H1 (cell line): ENCODE results near the gene RTN4RL2. TPM values are rescaled to one million over a fixed set of nuclear protein-coding genes. Genes with fewer than 3 reads are reported as not detected.

Experiments used
- CTCF ChIA-PET: fragments of 300-600 bp; sonication (Branson Sonifier 250); formaldehyde crosslinking; loops from one replicate; lab custom pipeline; 2021; ENCODE audit not compliant: partially characterized antibody; lab: Charles Lee
- POLR2A ChIA-PET: fragments of 300-600 bp; sonication (Branson Sonifier 250); formaldehyde crosslinking; loops from one replicate; lab custom pipeline; 2021; ENCODE audit warnings: inconsistent platforms; ENCODE audit not compliant: partially characterized antibody; lab: Charles Lee
- DNase-seq, 2 experiments: peaks; one replicate each; pipeline versions ENCODE4 v3.0.0 to v3.0.0-alpha.2; 2010 to 2022; ENCODE audit warnings: low spot score in 2 of 2, low read depth in 1 of 2, mixed read lengths in 1 of 2
- FAIRE-seq: peaks from 2 replicates; lab custom pipeline; 2011; peaks lifted over from hg19 to GRCh38; lab: Jason Lieb, UNC
- H2AFZ ChIP-seq: 2 replicates; pipeline ENCODE4 v1.8.1; 2012; ENCODE audit warnings: low read length, inconsistent platforms
- H2AK5ac ChIP-seq: 2 replicates; pipeline ENCODE4 v1.6.1; 2013; ENCODE audit warnings: low read depth, low read length
- H2BK120ac ChIP-seq: replicated peaks from 2 replicates; pipeline ENCODE3; 2013; ENCODE audit warnings: low read depth, low read length, inconsistent platforms
- H2BK12ac ChIP-seq: 2 replicates; pipeline ENCODE4 v1.6.1; 2013; ENCODE audit warnings: low read depth, low read length
- H2BK15ac ChIP-seq: 2 replicates; pipeline ENCODE4 v1.6.1; 2013; ENCODE audit warnings: low read length
- H2BK20ac ChIP-seq: 2 replicates; pipeline ENCODE4 v1.6.1; 2013; ENCODE audit warnings: low read length
- H2BK5ac ChIP-seq: 2 replicates; pipeline ENCODE4 v1.6.1; 2013; ENCODE audit warnings: low read depth, low read length
- H3K14ac ChIP-seq: 2 replicates; pipeline ENCODE4 v1.6.1; 2013; ENCODE audit warnings: inconsistent platforms; ENCODE audit not compliant: insufficient read length
- H3K18ac ChIP-seq: 2 replicates; pipeline ENCODE4 v1.6.1; 2013; ENCODE audit warnings: low read length; ENCODE audit errors: extremely low read depth
- H3K23ac ChIP-seq: 2 replicates; pipeline ENCODE4 v1.6.1; 2013; ENCODE audit warnings: inconsistent platforms; ENCODE audit not compliant: insufficient read length
- H3K23me2 ChIP-seq: 2 replicates; pipeline ENCODE4 v1.6.1; 2013; ENCODE audit warnings: low read depth, low read length
- H3K27ac ChIP-seq: 2 replicates; pipeline ENCODE4 v1.6.1; 2011; ENCODE audit warnings: low read depth, low read length, inconsistent platforms
- H3K27me3 ChIP-seq, 4 experiments: replicated peaks in 1 of 4; 1 replicate in 1 of 4; 2 replicates in 3 of 4; pipeline versions ENCODE4 v1.6.1 to v1.8.1; 2011 to 2013; ENCODE audit warnings: low read length in 3 of 4, mild to moderate bottlenecking in 3 of 4, inconsistent platforms in 2 of 4, mixed read lengths in 2 of 4, moderate library complexity in 1 of 4; ENCODE audit not compliant: control insufficient read depth in 3 of 4, insufficient read depth in 3 of 4; ENCODE audit errors: extremely low read depth in 1 of 4
- H3K36me3 ChIP-seq, 4 experiments: 2 replicates each; pipeline versions ENCODE4 v1.6.1 to v1.8.1; 2011 to 2013; ENCODE audit warnings: mild to moderate bottlenecking in 4 of 4, low read length in 3 of 4, moderate library complexity in 2 of 4, control low read depth in 1 of 4, inconsistent platforms in 1 of 4; ENCODE audit not compliant: insufficient read depth in 4 of 4, control insufficient read depth in 2 of 4
- H3K4ac ChIP-seq: replicated peaks from 2 replicates; pipeline ENCODE3; 2013; ENCODE audit warnings: low read length, low read depth, mixed read lengths, inconsistent platforms; ENCODE audit not compliant: insufficient read length
- H3K4me1 ChIP-seq, 4 experiments: replicated peaks in 1 of 4; 1 replicate in 1 of 4; 2 replicates in 3 of 4; pipeline versions ENCODE4 v1.6.1 to v1.8.1; 2011 to 2013; ENCODE audit warnings: low read length in 3 of 4, inconsistent platforms in 2 of 4, mixed read lengths in 1 of 4; ENCODE audit not compliant: insufficient read depth in 4 of 4, control insufficient read depth in 3 of 4
- H3K4me2 ChIP-seq, 2 experiments: 2 replicates each; pipeline versions ENCODE4 v1.6.1 to v1.8.1; 2011 to 2013; ENCODE audit warnings: low read depth in 2 of 2, low read length in 2 of 2, control low read depth in 1 of 2, inconsistent platforms in 1 of 2, mild to moderate bottlenecking in 1 of 2; ENCODE audit not compliant: insufficient read depth in 1 of 2
- H3K4me3 ChIP-seq, 4 experiments: fragments of 200-600, 300-600 bp in 1 of 4; sonication (generic), shearing (Covaris generic), sonication (Bioruptor Twin) in 1 of 4; 2 replicates each; pipeline versions ENCODE4 v1.5.1 to v1.8.1; 2011 to 2016; ENCODE audit warnings: low read length in 4 of 4, low read depth in 3 of 4, control low read depth in 2 of 4, inconsistent platforms in 2 of 4, mild to moderate bottlenecking in 2 of 4, mixed read lengths in 1 of 4, moderate library complexity in 1 of 4; ENCODE audit not compliant: insufficient read depth in 2 of 4; ENCODE audit errors: extremely low read depth in 1 of 4
- H3K56ac ChIP-seq: replicated peaks from 2 replicates; pipeline ENCODE3; 2013; ENCODE audit warnings: low read depth, mild to moderate bottlenecking, mixed read lengths, low read length, inconsistent platforms; ENCODE audit not compliant: insufficient read length
- H3K79me1 ChIP-seq: 2 replicates; pipeline ENCODE4 v1.6.1; 2013; ENCODE audit warnings: low read depth, low read length, control low read depth
- H3K79me2 ChIP-seq, 2 experiments: 2 replicates each; pipeline versions ENCODE4 v1.6.1 to v1.8.1; 2012 to 2013; ENCODE audit warnings: low read length in 2 of 2, mild to moderate bottlenecking in 2 of 2, inconsistent platforms in 1 of 2; ENCODE audit not compliant: insufficient read depth in 2 of 2, control insufficient read depth in 1 of 2
- H3K9ac ChIP-seq, 4 experiments: replicated peaks in 1 of 4; 1 replicate in 1 of 4; 2 replicates in 3 of 4; pipeline versions ENCODE4 v1.6.1 to v1.8.1; 2011 to 2013; ENCODE audit warnings: low read depth in 3 of 4, low read length in 3 of 4, control low read depth in 2 of 4, mild to moderate bottlenecking in 2 of 4, moderate library complexity in 2 of 4, inconsistent platforms in 1 of 4; ENCODE audit errors: extremely low read depth in 1 of 4
- H3K9me3 ChIP-seq, 2 experiments: 2 replicates each; pipeline versions ENCODE4 v1.6.1 to v1.8.1; 2012 to 2013; ENCODE audit warnings: mild to moderate bottlenecking in 2 of 2, moderate library complexity in 2 of 2, control low read depth in 1 of 2, inconsistent platforms in 1 of 2, low read depth in 1 of 2, low read length in 1 of 2, mixed read lengths in 1 of 2; ENCODE audit not compliant: insufficient read depth in 2 of 2
- H4K20me1 ChIP-seq, 2 experiments: replicated peaks in 1 of 2; 2 replicates each; pipeline versions ENCODE3 to v1.8.1; 2011 to 2013; ENCODE audit warnings: inconsistent platforms in 2 of 2, low read length in 2 of 2, mild to moderate bottlenecking in 1 of 2; ENCODE audit not compliant: insufficient read depth in 2 of 2, control insufficient read depth in 1 of 2
- H4K5ac ChIP-seq: 2 replicates; pipeline ENCODE4 v1.6.1; 2013; ENCODE audit warnings: low read length, low read depth, mixed read lengths, inconsistent platforms; ENCODE audit not compliant: insufficient read length
- H4K8ac ChIP-seq: 2 replicates; pipeline ENCODE4 v1.8.0; 2013; ENCODE audit warnings: mild to moderate bottlenecking, moderate library complexity, low read length, inconsistent platforms; ENCODE audit not compliant: insufficient read depth; ENCODE audit errors: extremely low read depth
- H4K91ac ChIP-seq: replicated peaks from 2 replicates; pipeline ENCODE3; 2013; ENCODE audit warnings: low read length, mixed read lengths, inconsistent platforms; ENCODE audit not compliant: insufficient read length
- ASH2L ChIP-seq: fragments of 200-600, 300-600 bp; sonication (generic); IDR thresholded peaks from one replicate; pipeline ENCODE4 v1.7.1; 2017; ENCODE audit warnings: low read length
- EZH2 ChIP-seq: fragments of 200-600 bp; sonication (generic); IDR thresholded peaks from 2 replicates; pipeline ENCODE4 v1.7.1; 2012; ENCODE audit warnings: low read depth, mild to moderate bottlenecking, moderate library complexity, low read length, inconsistent platforms; ENCODE audit not compliant: severe bottlenecking
- POLR2A ChIP-seq, 2 experiments: IDR thresholded peaks; 1 replicate in 1 of 2; 2 replicates in 1 of 2; pipeline ENCODE4 v1.6.1; 2011; ENCODE audit warnings: low read depth in 2 of 2, low read length in 2 of 2, mild to moderate bottlenecking in 2 of 2; ENCODE audit errors: control extremely low read depth in 1 of 2
- RNF2 ChIP-seq: fragments of 200-900, 300-1000 bp; sonication (generic); IDR thresholded peaks from 2 replicates; pipeline ENCODE4 v1.7.1; 2016; ENCODE audit warnings: borderline replicate concordance, low read depth, mild to moderate bottlenecking, antibody characterized with exemption, low read length; ENCODE audit not compliant: poor library complexity, severe bottlenecking; ENCODE audit errors: missing control alignments
- SUZ12 ChIP-seq: fragments of 200-600 bp; sonication (generic); IDR thresholded peaks from 2 replicates; pipeline ENCODE4 v1.6.1; 2012; ENCODE audit warnings: mild to moderate bottlenecking, inconsistent platforms, low read length, moderate library complexity, mixed read lengths
- TAF7 ChIP-seq: optimal IDR thresholded peaks from 2 replicates; pipeline ENCODE3; 2011; ENCODE audit warnings: low read depth, mild to moderate bottlenecking, inconsistent platforms, low read length, moderate library complexity, borderline replicate concordance
- WGBS, 2 experiments: shearing (Covaris generic) in 1 of 2; methylation state at CpG; one replicate each; pipeline versions ENCODE4 v1.1.6 to v1.1.7; 2013 to 2015; ENCODE audit warnings: low lambda C conversion rate in 2 of 2, mixed read lengths in 2 of 2, inconsistent platforms in 1 of 2, low coverage in 1 of 2, missing lambda C conversion rate in 1 of 2; ENCODE audit not compliant: insufficient replicate concordance in 2 of 2, insufficient coverage in 1 of 2, insufficient read length in 1 of 2; ENCODE audit errors: extremely low coverage in 1 of 2, missing lambda C conversion rate in 1 of 2; 5-methylcytosine and 5-hydroxymethylcytosine counted together
- polyA plus RNA-seq, 7 experiments: library from polyadenylated mRNA; depleted of rRNA in 3 of 7; stranded (reverse) in 5 of 7; unstranded in 2 of 7; fragments of >200 nt in 5 of 7; fragments of 200-250 nt in 2 of 7; gene quantifications; 1 replicate in 5 of 7; 2 replicates in 1 of 7; 4 replicates in 1 of 7; pipeline versions ENCODE4 v1.2.1 to v1.2.3, GENCODE V29; 2011 to 2013; ENCODE audit warnings: missing spikeins in 2 of 7, mixed read lengths in 2 of 7
- total RNA-seq: library from RNA; stranded (reverse); fragmentation: NEBNext Ultra II Directional; extraction: Animal tissue kit (Norgen Biotek cat#: 25700); gene quantifications from 2 replicates; pipeline ENCODE4 v1.2.1, GENCODE V29; 2021

RTN4RL2 gene
- total and polyA plus RNA-seq, 2 of the 8 experiments (the other 6 are each of a cell fraction or from before 2014, with no cell fraction given): 11.4 to 23.7 TPM

GRCh38 chr11:57481915-57482781 lies 21.8 kb downstream of the RTN4RL2 start:
- Histone ChIP-seq H3K27me3 (peaks cover 0 to 19% (median 14%) of the 10 kb centered on the region in 4 experiments; a peak in 5 of 7 replicates), H3K9ac (peak overlapping the region in 2 of 4 experiments; percentile 50 to 55; a peak in 3 of 7 replicates)
- CTCF ChIA-PET: interaction anchor here (0.6 to 33.7 kb wide), 17 partner anchors 9 to 606 kb away, joined by 3 to 1146 read pairs (median 5); partner anchors contain the start of genes RTN4RL2, SLC43A1, SMTNL1 and TIMM10

More at GRCh38 chr11:57481915-57482781, 21.8 kb downstream of the RTN4RL2 start:
- no peak for DNase-seq
- peak; percentile 26 for TF ChIP-seq EZH2
- TF ChIP-seq RNF2: no peak
- TF ChIP-seq ASH2L: peak; percentile 47
- no peak for TF ChIP-seq POLR2A (IDR thresholded peaks at IDR 0.05; ENCODE audit: control extremely low read depth in 1 of 2, low read depth in 2 of 2, low read length in 2 of 2)
- no peak for TF ChIP-seq SUZ12
- TF ChIP-seq TAF7: no peak
- TF ChIP-seq, all 59 proteins: peak for 2
- H3K18ac ChIP-seq: peak overlapping the region; percentile 83
- no peak overlapping the region for H2BK120ac ChIP-seq
- H4K20me1 ChIP-seq: peaks cover 0 to 1% of the 10 kb centered on the region in 2 experiments
- no peak overlapping the region for H4K5ac ChIP-seq
- H3K4me1 ChIP-seq: peaks cover 2 to 19% (median 6%) of the 10 kb centered on the region in 4 experiments
- H3K79me2 ChIP-seq: no peaks in the 10 kb centered on the region
- H2BK5ac ChIP-seq: 0 out of 2 replicates have a peak overlapping the region, but pooled peaks have one; percentile 60
- peak overlapping the region; percentile 2 for H3K4ac ChIP-seq
- H3K27ac ChIP-seq: no peak overlapping the region
- POLR2A ChIA-PET: interaction anchor here (0.6 to 11.2 kb wide), 13 partner anchors 9 to 170 kb away, joined by 3 to 141 read pairs (median 7); partner anchors contain the start of genes RTN4RL2, SLC43A1 and TNKS1BP1
- no peak overlapping the region for H3K56ac ChIP-seq
- 0 out of 2 replicates have a peak overlapping the region, but pooled peaks have one; percentile 36 for H2BK15ac ChIP-seq
- no peak overlapping the region; the same call in none of the 2 replicates for H4K8ac ChIP-seq
- WGBS, 2 experiments: 5% methylated on average over 25 of the region's 44 CpGs; no CpG with 5 or more reads in 1 of the 2 experiments
- peak overlapping the region; percentile 87; the same call in 1 of the 2 replicates for H2BK20ac ChIP-seq
- H3K9me3 ChIP-seq: no peaks in the 10 kb centered on the region
- no peak for FAIRE-seq
- peak overlapping the region; percentile 26 for H4K91ac ChIP-seq
- no peak overlapping the region for H3K14ac ChIP-seq
- H2BK12ac ChIP-seq: peak overlapping the region; percentile 60; the same call in 1 of the 2 replicates
- 0 out of 2 replicates have a peak overlapping the region, but pooled peaks have one; percentile 35 for H2AFZ ChIP-seq
- H3K36me3 ChIP-seq: peaks cover 0 to 9% (median 0%) of the 10 kb centered on the region in 4 experiments; a peak in 3 of 8 replicates
- no peak overlapping the region for H3K23ac ChIP-seq
- H3K4me3 ChIP-seq: peak overlapping the region; percentile 44 to 78 (median 60)
- H3K23me2 ChIP-seq: peaks cover 8% of the 10 kb centered on the region; the same call in 1 of the 2 replicates
- H3K4me2 ChIP-seq: peak overlapping the region; percentile 83 to 86
- no peaks in the 10 kb centered on the region for H3K79me1 ChIP-seq
- H2AK5ac ChIP-seq: no peak overlapping the region
